ENCODE data around the gene COX11.

Gene COX11

DNA sequence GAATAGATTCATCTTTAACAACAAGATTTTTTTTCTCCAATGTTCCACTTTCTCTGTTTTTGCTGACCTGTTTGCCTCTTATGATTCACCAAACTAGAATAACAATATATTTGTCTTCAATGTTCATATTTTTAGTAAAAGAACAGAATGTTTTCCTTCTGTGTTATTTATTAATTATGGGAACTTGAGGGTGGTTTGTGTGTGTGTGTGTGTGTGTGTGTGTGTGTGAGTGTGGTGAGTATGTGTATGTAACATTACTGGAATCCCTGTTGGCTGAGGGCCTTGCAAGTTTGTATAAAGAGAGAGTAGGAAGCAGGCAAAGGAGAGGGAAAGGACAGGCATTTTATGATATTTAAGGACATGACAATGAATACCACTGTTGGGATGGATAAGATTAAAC lies 13.9 kb upstream of the COX11 start:
- Histone ChIP-seq H3K27me3 (ENCODE audit: control insufficient read depth, insufficient read depth, low read length) (no peaks in the 10 kb centered on the region), H3K9me3 (ENCODE audit: control insufficient read depth, insufficient read depth, low read length) (peaks cover 10% of the 10 kb centered on the region; the same call in 1 of the 2 replicates)

DNA sequence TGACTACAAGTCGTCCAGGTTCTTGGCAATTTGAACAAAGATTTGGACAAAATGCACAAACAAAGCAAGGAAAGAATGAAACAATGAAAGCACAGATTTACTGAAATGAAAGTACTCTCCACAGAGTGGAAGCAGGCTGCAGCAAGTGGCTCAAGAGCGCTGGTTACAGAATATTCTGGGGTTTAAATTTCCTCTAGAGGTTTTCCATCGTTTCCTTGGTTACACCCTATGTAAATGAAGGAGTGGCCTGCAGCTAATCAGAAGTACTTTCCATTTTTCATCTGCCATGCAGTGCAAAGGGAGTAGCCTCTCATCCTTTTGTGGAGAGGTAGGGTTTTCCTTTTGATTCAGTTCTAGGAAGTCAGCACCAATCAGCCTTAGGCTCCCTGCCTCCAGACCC lies 11.9 kb upstream of the COX11 start:
- Histone ChIP-seq H3K36me3 (ENCODE audit: control insufficient read depth, insufficient read depth, low read length) (no peaks in the 10 kb centered on the region), H3K4me3 (ENCODE audit: low read depth, low read length) (no peak overlapping the region), H3K9ac (ENCODE audit: low read depth, low read length) (no peak overlapping the region), H3K9me3 (ENCODE audit: control insufficient read depth, insufficient read depth, low read length) (peaks cover 10% of the 10 kb centered on the region; the same call in 1 of the 2 replicates), H3K4me1 (ENCODE audit: control insufficient read depth, insufficient read depth, low read length) (no peaks in the 10 kb centered on the region), H3K27ac (ENCODE audit: low read depth, low read length) (no peak overlapping the region), H3K27me3 (ENCODE audit: control insufficient read depth, insufficient read depth, low read length) (no peaks in the 10 kb centered on the region)

More for the DNA sequence above, 13.9 kb upstream of the COX11 start:
- Histone ChIP-seq H3K4me1 (ENCODE audit: control insufficient read depth, insufficient read depth, low read length) (no peaks in the 10 kb centered on the region), H3K27ac (ENCODE audit: low read depth, low read length) (no peak overlapping the region), H3K9ac (ENCODE audit: low read depth, low read length) (no peak overlapping the region), H3K36me3 (ENCODE audit: control insufficient read depth, insufficient read depth, low read length) (peaks cover 2% of the 10 kb centered on the region; the same call in 1 of the 2 replicates), H3K4me3 (ENCODE audit: low read depth, low read length) (no peak overlapping the region)

DNA sequence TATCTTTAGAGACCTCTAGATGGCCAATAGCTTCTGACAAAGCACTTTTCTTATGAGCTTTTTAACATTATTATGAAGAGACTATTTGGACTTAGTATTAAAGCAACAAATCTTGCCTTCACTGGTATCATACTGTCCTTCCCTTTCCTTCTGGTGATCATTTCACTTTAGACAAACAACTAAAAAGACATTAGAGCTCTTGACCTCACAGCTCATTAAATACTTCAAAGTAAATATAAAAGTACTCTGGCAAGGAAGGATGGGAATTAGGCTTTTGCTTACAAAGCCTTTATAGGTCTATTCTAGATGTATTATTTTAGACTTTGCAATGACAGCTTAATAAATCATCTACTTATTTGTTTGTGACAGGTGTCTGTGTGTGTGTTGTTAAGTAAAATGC lies 11.2 kb upstream of the COX11 start:
- H3K9ac ChIP-seq (ENCODE audit: low read depth, low read length), result no peak overlapping the region

DNA sequence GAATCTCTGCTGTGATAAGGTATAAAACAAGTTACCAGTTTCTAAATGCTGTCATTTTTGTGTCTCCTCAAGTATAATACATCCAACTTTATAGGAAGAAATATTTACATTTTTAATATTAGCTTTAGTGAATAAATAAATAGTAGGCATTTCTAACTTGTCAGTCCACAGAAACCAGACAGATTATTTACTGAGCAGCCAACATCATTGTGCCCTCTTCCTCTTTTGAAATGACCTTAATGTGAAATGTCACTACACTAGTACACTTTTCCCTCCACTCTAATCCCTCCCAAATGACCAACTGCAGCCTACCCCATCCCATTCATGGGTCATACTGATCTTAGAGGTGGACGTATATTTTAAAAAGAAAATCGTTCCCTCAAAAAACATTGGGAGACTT lies 9.3 kb upstream of the COX11 start:
- Histone ChIP-seq H3K36me3 (ENCODE audit: control insufficient read depth, insufficient read depth, low read length) (no peaks in the 10 kb centered on the region), H3K4me1 (ENCODE audit: control insufficient read depth, insufficient read depth, low read length) (no peaks in the 10 kb centered on the region), H3K27ac (ENCODE audit: low read depth, low read length) (no peak overlapping the region), H3K27me3 (ENCODE audit: control insufficient read depth, insufficient read depth, low read length) (no peaks in the 10 kb centered on the region), H3K9me3 (ENCODE audit: control insufficient read depth, insufficient read depth, low read length) (peaks cover 10% of the 10 kb centered on the region; the same call in 1 of the 2 replicates), H3K4me3 (ENCODE audit: low read depth, low read length) (no peak overlapping the region), H3K9ac (ENCODE audit: low read depth, low read length) (no peak overlapping the region)

More for the DNA sequence above, 11.2 kb upstream of the COX11 start:
- no peak overlapping the region for H3K27ac ChIP-seq (ENCODE audit: low read depth, low read length)
- H3K27me3 ChIP-seq (ENCODE audit: control insufficient read depth, insufficient read depth, low read length), result no peaks in the 10 kb centered on the region
- H3K36me3 ChIP-seq (ENCODE audit: control insufficient read depth, insufficient read depth, low read length), result no peaks in the 10 kb centered on the region
- H3K4me3 ChIP-seq (ENCODE audit: low read depth, low read length), result no peak overlapping the region
- peaks cover 10% of the 10 kb centered on the region; the same call in 1 of the 2 replicates for H3K9me3 ChIP-seq (ENCODE audit: control insufficient read depth, insufficient read depth, low read length)
- H3K4me1 ChIP-seq (ENCODE audit: control insufficient read depth, insufficient read depth, low read length), result no peaks in the 10 kb centered on the region

DNA sequence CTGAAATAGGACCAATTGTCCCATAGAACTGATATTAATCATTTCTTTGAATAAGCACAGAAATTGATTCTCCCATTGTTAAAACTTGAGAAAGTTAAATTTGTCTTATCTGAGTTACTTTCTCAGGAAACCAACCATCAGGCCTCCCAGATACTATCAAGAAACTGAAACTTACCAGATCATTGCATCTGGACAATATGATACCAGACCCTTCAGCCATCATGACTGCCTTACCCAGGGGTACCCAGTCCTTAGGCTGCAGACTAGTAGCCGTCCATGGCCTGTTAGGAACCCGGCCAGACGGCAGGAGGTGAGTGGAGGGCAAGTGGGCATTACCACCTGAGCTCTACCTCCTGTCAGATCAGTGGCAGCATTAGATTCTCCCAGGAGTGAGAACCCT lies 7.9 kb upstream of the COX11 start:
- no peak overlapping the region for H3K9ac ChIP-seq (ENCODE audit: low read depth, low read length)
- no peaks in the 10 kb centered on the region for H3K27me3 ChIP-seq (ENCODE audit: control insufficient read depth, insufficient read depth, low read length)
- H3K36me3 ChIP-seq (ENCODE audit: control insufficient read depth, insufficient read depth, low read length), result no peaks in the 10 kb centered on the region
- H3K27ac ChIP-seq (ENCODE audit: low read depth, low read length), result no peak overlapping the region
- no peaks in the 10 kb centered on the region for H3K4me1 ChIP-seq (ENCODE audit: control insufficient read depth, insufficient read depth, low read length)
- H3K4me3 ChIP-seq (ENCODE audit: low read depth, low read length), result no peak overlapping the region
- peaks cover 10% of the 10 kb centered on the region; the same call in 1 of the 2 replicates for H3K9me3 ChIP-seq (ENCODE audit: control insufficient read depth, insufficient read depth, low read length)

DNA sequence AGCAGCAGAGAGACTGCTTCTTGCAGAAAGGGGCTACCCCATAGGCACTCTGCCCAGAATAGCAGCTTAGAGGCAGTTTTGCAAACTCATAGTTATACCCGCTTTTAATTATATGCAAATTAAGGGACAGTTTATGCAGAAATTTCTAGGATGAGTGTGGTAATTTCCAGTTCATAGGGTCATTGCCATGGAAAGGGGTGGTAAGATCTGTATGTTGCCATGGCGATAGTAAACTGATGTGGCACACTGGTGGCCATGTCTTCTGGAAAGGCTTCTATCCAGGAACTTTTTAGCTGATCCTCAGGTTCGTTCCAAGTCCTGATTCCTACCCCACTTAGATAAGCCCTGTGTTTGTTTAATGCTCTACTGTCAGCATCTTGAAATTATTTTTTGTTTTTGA lies 6.3 kb upstream of the COX11 start:
- no peak overlapping the region for H3K9ac ChIP-seq (ENCODE audit: low read depth, low read length)
- H3K9me3 ChIP-seq (ENCODE audit: control insufficient read depth, insufficient read depth, low read length), result 0 out of 2 replicates have a peak, but pooled peaks cover under 1% of the 10 kb centered on the region
- H3K4me3 ChIP-seq (ENCODE audit: low read depth, low read length), result no peak overlapping the region
- peaks cover 2% of the 10 kb centered on the region; the same call in 1 of the 2 replicates for H3K4me1 ChIP-seq (ENCODE audit: control insufficient read depth, insufficient read depth, low read length)
- H3K36me3 ChIP-seq (ENCODE audit: control insufficient read depth, insufficient read depth, low read length), result no peaks in the 10 kb centered on the region
- no peaks in the 10 kb centered on the region for H3K27me3 ChIP-seq (ENCODE audit: control insufficient read depth, insufficient read depth, low read length)
- no peak overlapping the region for H3K27ac ChIP-seq (ENCODE audit: low read depth, low read length)

DNA sequence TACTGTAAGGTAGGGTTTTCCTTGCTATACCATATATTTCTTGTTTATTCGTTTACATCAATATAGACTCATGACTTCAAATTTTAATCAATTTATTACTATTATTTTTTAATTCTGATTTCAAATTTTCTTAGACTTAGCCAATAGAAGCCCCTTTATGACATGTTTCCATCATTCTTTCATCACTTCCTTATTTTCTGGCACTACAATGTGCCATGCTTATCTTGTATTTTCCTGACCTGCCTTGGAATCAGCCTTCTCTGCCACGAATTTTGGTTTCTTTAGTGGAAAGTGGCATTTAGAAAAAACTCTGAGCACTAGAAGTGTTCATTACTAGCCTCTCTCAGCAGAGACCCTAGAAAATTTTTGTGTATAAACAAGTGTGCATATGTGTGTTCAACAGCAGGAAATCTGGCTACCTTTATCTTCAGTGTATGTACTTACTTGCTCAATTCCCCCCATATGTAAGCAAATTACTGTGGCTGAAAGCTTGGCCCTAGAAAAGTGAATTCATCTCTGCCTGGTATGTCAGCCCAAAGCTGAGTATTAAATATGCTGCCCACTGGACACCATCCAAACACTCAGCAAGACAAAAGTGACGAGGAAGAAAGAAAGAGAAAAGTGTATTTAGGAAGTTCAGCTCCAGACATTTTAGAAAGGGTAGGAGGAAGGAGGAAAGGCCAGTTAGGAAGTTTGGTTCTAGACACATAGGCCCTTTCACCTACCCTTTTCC lies 4.1 kb upstream of the COX11 start:
- Histone ChIP-seq H3K27ac (ENCODE audit: low read depth, low read length) (no peak overlapping the region), H3K9ac (ENCODE audit: low read depth, low read length) (no peak overlapping the region), H3K4me3 (ENCODE audit: low read depth, low read length) (no peak overlapping the region), H3K4me1 (ENCODE audit: control insufficient read depth, insufficient read depth, low read length) (peaks cover 5% of the 10 kb centered on the region; the same call in 1 of the 2 replicates), H3K36me3 (ENCODE audit: control insufficient read depth, insufficient read depth, low read length) (no peaks in the 10 kb centered on the region), H3K9me3 (ENCODE audit: control insufficient read depth, insufficient read depth, low read length) (no peaks in the 10 kb centered on the region), H3K27me3 (ENCODE audit: control insufficient read depth, insufficient read depth, low read length) (no peaks in the 10 kb centered on the region)

DNA sequence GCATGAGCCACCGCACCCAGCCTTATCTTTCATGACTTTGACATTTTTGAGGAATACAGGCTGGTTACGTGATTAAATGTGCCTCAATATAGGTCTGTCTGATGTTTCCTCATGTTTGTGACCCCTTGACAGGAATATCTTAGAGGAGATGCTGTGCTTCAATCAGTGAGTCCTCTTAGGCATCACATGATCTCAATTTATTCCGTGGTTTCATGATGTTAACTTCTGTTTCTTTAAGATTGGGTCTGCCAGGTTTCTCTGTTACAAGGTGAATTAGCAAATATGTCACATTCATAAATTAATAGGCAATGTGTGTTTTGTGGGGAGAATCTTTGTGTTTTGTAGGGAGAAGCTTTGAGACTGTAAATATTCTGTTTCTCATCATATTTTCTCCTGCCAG lies 3.4 kb upstream of the COX11 start:
- no peak overlapping the region for H3K27ac ChIP-seq (ENCODE audit: low read depth, low read length)
- H3K27me3 ChIP-seq (ENCODE audit: control insufficient read depth, insufficient read depth, low read length), result no peaks in the 10 kb centered on the region
- H3K4me1 ChIP-seq (ENCODE audit: control insufficient read depth, insufficient read depth, low read length), result peaks cover 5% of the 10 kb centered on the region; the same call in 1 of the 2 replicates
- no peak overlapping the region for H3K4me3 ChIP-seq (ENCODE audit: low read depth, low read length)
- H3K9me3 ChIP-seq (ENCODE audit: control insufficient read depth, insufficient read depth, low read length), result no peaks in the 10 kb centered on the region
- H3K36me3 ChIP-seq (ENCODE audit: control insufficient read depth, insufficient read depth, low read length), result no peaks in the 10 kb centered on the region
- H3K9ac ChIP-seq (ENCODE audit: low read depth, low read length), result no peak overlapping the region

DNA sequence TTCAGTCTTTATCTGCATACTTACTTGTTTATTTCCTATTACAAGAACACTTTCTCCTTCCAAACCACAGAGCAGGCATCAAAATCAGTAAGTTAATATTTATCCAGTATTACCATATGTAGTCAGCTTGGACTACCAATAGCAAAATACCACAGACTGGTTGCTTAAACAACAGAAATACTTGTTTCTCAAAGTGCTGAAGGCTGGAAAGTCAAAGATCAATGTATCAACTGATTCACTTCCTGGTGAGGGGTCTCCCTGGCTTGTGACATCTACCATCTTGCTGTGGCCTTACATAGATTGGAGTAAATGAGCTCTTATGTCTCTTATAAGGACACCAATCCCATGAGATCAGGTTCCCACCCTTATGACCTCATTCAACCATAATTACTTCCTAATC lies 2.7 kb upstream of the COX11 start:
- Histone ChIP-seq H3K4me3 (ENCODE audit: low read depth, low read length) (no peak overlapping the region), H3K9me3 (ENCODE audit: control insufficient read depth, insufficient read depth, low read length) (no peaks in the 10 kb centered on the region), H3K9ac (ENCODE audit: low read depth, low read length) (no peak overlapping the region), H3K27ac (ENCODE audit: low read depth, low read length) (no peak overlapping the region), H3K36me3 (ENCODE audit: control insufficient read depth, insufficient read depth, low read length) (0 out of 2 replicates have a peak, but pooled peaks cover 3% of the 10 kb centered on the region), H3K4me1 (ENCODE audit: control insufficient read depth, insufficient read depth, low read length) (peaks cover 5% of the 10 kb centered on the region; the same call in 1 of the 2 replicates), H3K27me3 (ENCODE audit: control insufficient read depth, insufficient read depth, low read length) (no peaks in the 10 kb centered on the region)

DNA sequence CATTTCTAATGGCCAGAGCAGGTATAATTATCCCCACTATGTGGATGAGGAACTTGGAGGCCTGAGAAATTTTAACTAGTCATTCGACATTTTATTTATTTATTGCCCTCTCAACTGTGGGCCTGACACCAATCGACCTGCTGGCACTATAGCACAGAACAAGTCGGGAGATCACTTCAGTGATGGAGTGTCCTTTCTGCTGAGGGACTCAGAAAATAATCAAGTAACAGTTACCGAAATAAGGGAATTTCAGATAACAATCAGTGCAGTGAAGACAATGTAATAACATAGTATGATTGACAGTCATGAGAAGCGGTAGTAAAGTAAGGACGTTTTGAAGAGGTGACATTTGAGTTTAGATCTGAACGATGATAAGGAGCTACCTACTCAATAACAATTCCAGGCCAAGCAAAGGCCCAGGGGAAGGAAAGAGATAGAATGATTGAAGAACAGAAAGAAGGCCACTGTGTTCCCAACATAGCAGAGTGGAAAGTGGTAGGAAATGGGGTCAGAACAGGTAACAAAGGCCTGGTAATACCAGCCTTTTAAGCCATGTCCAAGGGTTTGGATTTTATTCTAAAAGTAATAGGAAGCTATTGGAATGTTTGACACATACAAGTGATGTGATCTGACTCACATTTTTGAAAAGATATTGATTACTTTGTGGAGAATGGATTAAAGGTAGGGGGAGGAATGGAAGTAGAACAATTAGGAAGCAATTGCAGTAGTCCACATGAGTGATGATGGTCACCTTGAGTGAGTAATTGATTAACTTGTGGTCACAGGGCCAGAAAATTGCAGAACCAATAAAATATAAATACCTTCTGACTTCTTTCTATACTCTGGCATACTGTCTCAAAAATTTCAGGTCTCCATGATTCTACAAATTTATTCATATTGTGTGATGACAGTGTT lies 1.5 kb upstream of the COX11 start:
- H3K4me1 ChIP-seq (ENCODE audit: control insufficient read depth, insufficient read depth, low read length), result peaks cover 5% of the 10 kb centered on the region; the same call in 1 of the 2 replicates
- peaks cover 7% of the 10 kb centered on the region for H3K36me3 ChIP-seq (ENCODE audit: control insufficient read depth, insufficient read depth, low read length)
- H3K27me3 ChIP-seq (ENCODE audit: control insufficient read depth, insufficient read depth, low read length), result no peaks in the 10 kb centered on the region
- no peaks in the 10 kb centered on the region for H3K9me3 ChIP-seq (ENCODE audit: control insufficient read depth, insufficient read depth, low read length)
- peak overlapping the region; percentile 90 for H3K4me3 ChIP-seq (ENCODE audit: low read depth, low read length)
- H3K9ac ChIP-seq (ENCODE audit: low read depth, low read length), result no peak overlapping the region; the same call in 1 of the 2 replicates
- H3K27ac ChIP-seq (ENCODE audit: low read depth, low read length), result no peak overlapping the region

DNA sequence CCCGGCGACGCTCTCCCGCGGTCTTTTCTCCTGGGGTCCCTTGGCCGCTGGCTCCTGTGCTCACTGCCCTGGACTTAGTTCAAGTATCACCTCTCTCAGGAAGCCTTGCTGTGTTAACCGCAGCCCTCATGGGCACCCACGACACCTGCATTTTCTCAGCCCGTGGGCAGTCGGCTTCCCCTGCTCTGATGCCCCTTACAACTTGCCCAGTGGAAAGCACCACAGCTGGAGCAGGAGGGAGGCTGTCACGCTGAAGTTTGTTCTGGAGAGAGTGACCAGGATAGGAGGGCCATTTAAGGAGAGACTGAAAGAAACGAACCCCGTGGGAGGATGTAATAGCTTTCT lies 506 bp upstream of the COX11 start:
- Histone ChIP-seq H3K4me3 (ENCODE audit: low read depth, low read length) (peak overlapping the region; percentile 90), H3K9me3 (ENCODE audit: control insufficient read depth, insufficient read depth, low read length) (no peaks in the 10 kb centered on the region), H3K27ac (ENCODE audit: low read depth, low read length) (peak overlapping the region; percentile 89), H3K4me1 (ENCODE audit: control insufficient read depth, insufficient read depth, low read length) (peaks cover 5% of the 10 kb centered on the region; the same call in 1 of the 2 replicates), H3K36me3 (ENCODE audit: control insufficient read depth, insufficient read depth, low read length) (peaks cover 16% of the 10 kb centered on the region), H3K27me3 (ENCODE audit: control insufficient read depth, insufficient read depth, low read length) (no peaks in the 10 kb centered on the region), H3K9ac (ENCODE audit: low read depth, low read length) (peak overlapping the region; percentile 92)
